HCT116 (cell line): ENCODE measurements around the gene ARTN. TPM values are rescaled to one million over a fixed set of nuclear protein-coding genes. Genes with fewer than 3 reads are reported as not detected.

Experiments used
- CEBPB ChIP-seq: IDR thresholded peaks from 2 replicates; pipeline ENCODE4 v1.6.1; 2012; ENCODE audit warnings: low read depth
- EGR1 ChIP-seq: IDR thresholded peaks from 2 replicates; pipeline ENCODE4 v1.6.1; 2012; ENCODE audit warnings: low read depth
- ELF1 ChIP-seq: IDR thresholded peaks from 2 replicates; pipeline ENCODE4 v1.6.1; 2012; ENCODE audit warnings: low read depth, borderline replicate concordance
- POLR2A ChIP-seq: IDR thresholded peaks from 2 replicates; pipeline ENCODE4 v1.7.0; 2011; ENCODE audit warnings: borderline replicate concordance; ENCODE audit not compliant: insufficient read depth, insufficient read length; ENCODE audit errors: extremely low read depth
- POLR2AphosphoS5 ChIP-seq: IDR thresholded peaks from 2 replicates; pipeline ENCODE4 v1.6.1; 2011; ENCODE audit warnings: mild to moderate bottlenecking, low read depth, low read length, moderate library complexity
- RAD21 ChIP-seq: IDR thresholded peaks from 2 replicates; pipeline ENCODE4 v1.6.1; 2012; ENCODE audit warnings: low read depth, mild to moderate bottlenecking
- SP1 ChIP-seq: IDR thresholded peaks from 2 replicates; pipeline ENCODE4 v1.6.1; 2012; ENCODE audit warnings: low read depth
- YY1 ChIP-seq: IDR thresholded peaks from 2 replicates; pipeline ENCODE4 v1.6.1; 2011; ENCODE audit warnings: low read length, low read depth, moderate library complexity, mild to moderate bottlenecking; ENCODE audit not compliant: insufficient replicate concordance; ENCODE audit errors: extremely low read depth
- ZNF274 ChIP-seq: fragments of 200-500 bp; sonication (Bioruptor generic); IDR thresholded peaks from 2 replicates; pipeline ENCODE4 v1.6.1; 2014; ENCODE audit warnings: mild to moderate bottlenecking, low read depth, low read length, inconsistent platforms
- total RNA-seq: library from RNA; stranded (reverse); gene quantifications from one replicate; pipeline ENCODE4 v1.2.1, GENCODE V29; 2021; ENCODE audit not compliant: unreplicated experiment
- TF ChIP-seq, protein P1 (sequence below), 3 experiments: fragments of 200-600 bp in 1 of 3; sonication (generic) in 1 of 3; IDR thresholded peaks in 2 of 3; conservative IDR thresholded peaks in 1 of 3; 2 replicates each; pipeline ENCODE4 v1.5.1; 2012 to 2017; ENCODE audit warnings: low read depth in 2 of 3, low read length in 2 of 3, antibody characterized with exemption in 1 of 3, borderline replicate concordance in 1 of 3, control low read depth in 1 of 3, mild to moderate bottlenecking in 1 of 3, mixed read lengths in 1 of 3, mixed run types in 1 of 3, moderate library complexity in 1 of 3; ENCODE audit not compliant: insufficient read depth in 1 of 3
- TF ChIP-seq, protein P2 (sequence below): IDR thresholded peaks from 2 replicates; pipeline ENCODE4 v1.6.1; 2012
- TF ChIP-seq, protein P3 (sequence below): IDR thresholded peaks from 2 replicates; pipeline ENCODE4 v1.6.1; 2011; ENCODE audit warnings: mild to moderate bottlenecking, low read length, moderate library complexity; ENCODE audit not compliant: insufficient replicate concordance; ENCODE audit errors: extremely low read depth

Gene ARTN
- total RNA-seq, 1 experiment from 2014 or later: 36.4 TPM

GRCh38 chr1:43946236-43947060 is 12.8 kb downstream of the ARTN start, which contains the start of gene IPO13 (continued):
- TF ChIP-seq, protein P1, sequence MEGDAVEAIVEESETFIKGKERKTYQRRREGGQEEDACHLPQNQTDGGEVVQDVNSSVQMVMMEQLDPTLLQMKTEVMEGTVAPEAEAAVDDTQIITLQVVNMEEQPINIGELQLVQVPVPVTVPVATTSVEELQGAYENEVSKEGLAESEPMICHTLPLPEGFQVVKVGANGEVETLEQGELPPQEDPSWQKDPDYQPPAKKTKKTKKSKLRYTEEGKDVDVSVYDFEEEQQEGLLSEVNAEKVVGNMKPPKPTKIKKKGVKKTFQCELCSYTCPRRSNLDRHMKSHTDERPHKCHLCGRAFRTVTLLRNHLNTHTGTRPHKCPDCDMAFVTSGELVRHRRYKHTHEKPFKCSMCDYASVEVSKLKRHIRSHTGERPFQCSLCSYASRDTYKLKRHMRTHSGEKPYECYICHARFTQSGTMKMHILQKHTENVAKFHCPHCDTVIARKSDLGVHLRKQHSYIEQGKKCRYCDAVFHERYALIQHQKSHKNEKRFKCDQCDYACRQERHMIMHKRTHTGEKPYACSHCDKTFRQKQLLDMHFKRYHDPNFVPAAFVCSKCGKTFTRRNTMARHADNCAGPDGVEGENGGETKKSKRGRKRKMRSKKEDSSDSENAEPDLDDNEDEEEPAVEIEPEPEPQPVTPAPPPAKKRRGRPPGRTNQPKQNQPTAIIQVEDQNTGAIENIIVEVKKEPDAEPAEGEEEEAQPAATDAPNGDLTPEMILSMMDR (IDR thresholded peaks at IDR 0.05 in 2 of 3, conservative IDR thresholded peaks at IDR 0.05 in 1 of 3; ENCODE audit: borderline replicate concordance in 1 of 3, insufficient read depth in 1 of 3, low read depth in 2 of 3, low read length in 2 of 3): peak; percentile 72 to 84 (median 76)
- peak; percentile 90 for TF ChIP-seq POLR2AphosphoS5
- TF ChIP-seq, protein P2, sequence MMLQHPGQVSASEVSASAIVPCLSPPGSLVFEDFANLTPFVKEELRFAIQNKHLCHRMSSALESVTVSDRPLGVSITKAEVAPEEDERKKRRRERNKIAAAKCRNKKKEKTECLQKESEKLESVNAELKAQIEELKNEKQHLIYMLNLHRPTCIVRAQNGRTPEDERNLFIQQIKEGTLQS: no peak
- TF ChIP-seq SP1: peak; percentile 87
- peak; percentile 70 for TF ChIP-seq YY1
- TF ChIP-seq RAD21: peak; percentile 90
- TF ChIP-seq ZNF274: no peak
- TF ChIP-seq EGR1: peak; percentile 88
- peak; percentile 90; the same call in 1 of the 2 replicates for TF ChIP-seq ELF1
- peak; percentile 53 for TF ChIP-seq POLR2A
- TF ChIP-seq, protein P3, sequence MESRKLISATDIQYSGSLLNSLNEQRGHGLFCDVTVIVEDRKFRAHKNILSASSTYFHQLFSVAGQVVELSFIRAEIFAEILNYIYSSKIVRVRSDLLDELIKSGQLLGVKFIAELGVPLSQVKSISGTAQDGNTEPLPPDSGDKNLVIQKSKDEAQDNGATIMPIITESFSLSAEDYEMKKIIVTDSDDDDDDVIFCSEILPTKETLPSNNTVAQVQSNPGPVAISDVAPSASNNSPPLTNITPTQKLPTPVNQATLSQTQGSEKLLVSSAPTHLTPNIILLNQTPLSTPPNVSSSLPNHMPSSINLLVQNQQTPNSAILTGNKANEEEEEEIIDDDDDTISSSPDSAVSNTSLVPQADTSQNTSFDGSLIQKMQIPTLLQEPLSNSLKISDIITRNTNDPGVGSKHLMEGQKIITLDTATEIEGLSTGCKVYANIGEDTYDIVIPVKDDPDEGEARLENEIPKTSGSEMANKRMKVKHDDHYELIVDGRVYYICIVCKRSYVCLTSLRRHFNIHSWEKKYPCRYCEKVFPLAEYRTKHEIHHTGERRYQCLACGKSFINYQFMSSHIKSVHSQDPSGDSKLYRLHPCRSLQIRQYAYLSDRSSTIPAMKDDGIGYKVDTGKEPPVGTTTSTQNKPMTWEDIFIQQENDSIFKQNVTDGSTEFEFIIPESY: no peak
- TF ChIP-seq CEBPB: no peak
- TF ChIP-seq, all 23 proteins: peak for 14
